GM12874 (cell line): ENCODE data around the gene KDM2A.

Experiments used
- CTCF ChIP-seq: IDR thresholded peaks from 2 replicates; pipeline ENCODE4 v1.5.1; 2011; ENCODE audit warnings: low read depth, mild to moderate bottlenecking, control low read depth, low read length, moderate library complexity; ENCODE audit not compliant: insufficient read depth

Gene KDM2A

GRCh38 chr11:67304511-67305113 is 185.5 kb downstream of the KDM2A start:
- TF ChIP-seq CTCF, result no peak

- no peak for TF ChIP-seq CTCF
Measured at GRCh38 chr11:67306769-67307544, 187.9 kb downstream of the KDM2A start.

GRCh38 chr11:67307545-67308001 is 188.5 kb downstream of the KDM2A start:
- no peak for TF ChIP-seq CTCF
